Activated CD4-positive, CD25-positive, alpha-beta regulatory T cell (primary cell): ENCODE data around the gene SLC39A12.

Experiments used
- DNase-seq, 4 experiments: peaks; one replicate each; lab custom pipeline; 2025; lab: John Stamatoyannopoulos, UW

SLC39A12 gene

DNA sequence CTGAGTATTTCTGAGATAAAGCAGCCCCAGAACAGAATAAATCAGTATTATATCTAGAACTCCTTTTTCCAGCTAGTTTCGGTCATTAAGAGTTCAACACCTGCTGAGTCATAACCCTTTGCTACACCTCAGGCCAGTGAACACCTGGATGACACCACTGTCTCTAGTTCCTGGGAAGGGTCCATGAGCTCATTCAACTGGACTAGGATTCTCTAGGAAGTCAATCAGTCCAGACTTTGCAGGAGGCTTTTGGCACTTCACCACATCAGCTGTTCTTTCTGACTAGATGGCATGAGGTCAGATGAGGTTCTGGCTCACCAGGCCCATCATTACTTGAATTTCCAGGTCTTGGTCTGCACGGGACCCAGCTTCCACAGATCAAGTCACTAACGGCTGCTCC lies 11.7 kb downstream of the SLC39A12 start:
- no peak for DNase-seq

DNA sequence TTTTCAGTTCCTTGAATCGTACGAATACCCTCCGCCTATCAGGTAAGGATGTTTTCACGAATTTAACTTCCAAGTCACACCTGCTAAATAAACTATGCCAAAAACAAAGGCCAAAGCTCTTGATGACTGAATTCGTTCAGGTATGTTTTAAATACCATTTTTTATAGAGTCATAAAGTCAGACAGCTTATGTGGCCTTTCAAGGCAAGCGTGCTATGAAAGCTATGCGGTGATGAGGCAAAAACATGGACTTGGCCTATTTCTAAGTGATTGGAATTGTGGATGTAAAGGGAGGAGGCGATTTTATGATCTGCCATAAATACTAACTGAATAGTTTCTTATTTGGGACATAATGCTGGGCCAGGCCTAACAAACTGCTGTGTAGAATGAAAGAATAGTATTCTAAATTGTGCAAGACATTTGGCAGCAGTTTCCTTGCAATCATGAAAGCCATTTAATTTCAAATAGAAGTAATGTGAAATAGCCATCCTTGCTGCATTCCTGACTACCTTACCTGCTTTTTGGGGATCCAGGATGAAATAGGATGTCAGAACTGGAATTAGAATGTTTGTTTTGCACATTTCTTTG lies 14.0 kb downstream of the SLC39A12 start:
- no peak for DNase-seq

DNA sequence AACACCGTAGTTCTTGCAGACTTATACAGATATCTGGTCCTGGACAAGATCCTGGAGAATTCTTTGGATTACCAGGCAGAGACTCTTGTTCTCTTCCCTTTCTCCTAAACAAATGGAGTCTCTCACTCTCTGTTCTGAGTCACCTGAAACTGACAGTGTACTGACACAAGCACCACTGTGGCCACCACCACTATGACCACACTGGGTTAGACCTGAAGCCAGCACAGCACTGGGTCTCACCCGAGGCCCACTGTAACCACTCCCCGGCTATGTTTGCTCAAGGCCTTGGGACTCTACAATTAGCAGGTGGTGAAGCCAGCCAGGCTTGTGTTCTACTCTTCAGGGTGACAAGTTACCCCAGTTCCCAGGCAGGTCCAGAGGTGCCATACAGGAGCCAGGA lies 22.8 kb downstream of the SLC39A12 start:
- no peak for DNase-seq

DNA sequence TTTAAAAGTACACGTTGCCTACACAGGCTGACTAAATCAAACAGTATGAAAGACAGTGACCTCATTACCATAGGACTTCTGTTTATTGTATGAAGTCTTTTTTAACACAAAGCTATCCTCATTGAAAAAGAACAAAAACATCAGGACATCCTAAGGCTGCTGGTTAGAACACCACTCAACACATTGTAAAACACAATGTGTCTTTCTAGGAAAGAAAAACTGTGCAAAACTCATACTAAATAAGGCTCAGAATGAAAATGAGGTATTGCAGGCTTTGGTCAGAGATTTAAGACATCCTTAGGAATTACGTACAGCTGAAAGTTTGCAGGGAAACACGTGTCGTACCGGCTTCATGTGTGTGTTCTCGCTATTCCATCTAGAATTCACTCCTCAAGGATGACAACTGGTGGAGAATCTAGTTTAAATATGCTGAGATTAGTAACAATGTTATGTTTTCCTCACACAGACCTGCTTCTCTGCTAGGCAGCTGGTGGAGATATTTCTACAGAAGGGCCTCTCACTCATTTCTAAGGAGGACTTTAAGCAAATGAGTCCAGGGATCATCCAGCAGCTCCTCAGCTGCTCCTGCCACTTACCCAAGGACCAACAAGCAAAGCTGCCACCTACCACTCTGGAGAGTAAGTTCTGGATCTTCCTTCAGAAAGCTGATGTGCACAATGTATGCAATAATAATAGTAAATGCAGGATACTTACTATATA lies 29.3 kb downstream of the SLC39A12 start:
- no peak for DNase-seq

GRCh38 chr10:17981766-17982380 lies 30.2 kb downstream of the SLC39A12 start:
- DNase-seq, result no peak

DNA sequence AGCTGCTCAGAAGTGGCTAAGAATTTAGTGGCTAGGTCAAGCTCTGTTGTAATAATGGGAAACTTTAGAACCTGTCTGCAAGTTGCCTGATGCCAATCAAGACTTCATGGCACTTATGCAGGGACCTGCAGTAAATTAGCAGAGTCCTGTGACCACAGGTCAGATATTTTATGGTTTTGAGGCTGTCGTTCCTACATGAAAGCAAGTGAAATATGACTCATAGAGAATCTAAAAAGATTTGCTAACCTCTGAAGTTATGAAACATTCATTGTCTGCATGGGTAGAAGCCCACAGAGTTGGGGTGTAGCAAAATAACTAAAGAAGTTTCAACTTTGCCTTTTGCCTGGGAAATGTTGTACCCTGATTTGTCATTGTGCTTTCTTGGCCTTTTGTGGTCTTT lies 32.3 kb downstream of the SLC39A12 start:
- no peak for DNase-seq

GRCh38 chr10:17984563-17984962 lies 32.8 kb downstream of the SLC39A12 start:
- no peak for DNase-seq

- DNase-seq, result no peak
Measured at GRCh38 chr10:17989908-17990767, 38.4 kb downstream of the SLC39A12 start.

- no peak for DNase-seq
Measured at GRCh38 chr10:17992266-17992665, 40.5 kb downstream of the SLC39A12 start.

DNA sequence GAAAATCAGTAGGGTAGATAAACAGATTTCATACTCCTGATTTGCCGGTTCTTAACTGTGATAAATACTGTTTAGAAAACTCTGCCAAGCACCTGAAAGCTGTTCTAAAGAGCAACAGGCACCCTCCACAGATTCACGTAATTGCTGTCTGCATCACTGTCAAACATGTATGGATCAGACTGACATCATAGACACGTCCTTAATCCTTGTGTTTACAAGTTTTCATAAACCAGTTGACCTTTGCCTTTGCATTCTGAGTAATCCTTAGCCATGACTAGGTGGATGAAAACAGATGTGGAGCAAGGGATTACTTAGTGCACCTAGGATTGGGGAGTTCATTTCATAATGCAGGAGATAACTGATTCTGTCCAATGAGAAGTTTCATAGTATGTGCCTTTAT lies 41.6 kb downstream of the SLC39A12 start:
- DNase-seq, result no peak

- no peak for DNase-seq
Measured at GRCh38 chr10:18000601-18001000, 48.9 kb downstream of the SLC39A12 start.

DNA sequence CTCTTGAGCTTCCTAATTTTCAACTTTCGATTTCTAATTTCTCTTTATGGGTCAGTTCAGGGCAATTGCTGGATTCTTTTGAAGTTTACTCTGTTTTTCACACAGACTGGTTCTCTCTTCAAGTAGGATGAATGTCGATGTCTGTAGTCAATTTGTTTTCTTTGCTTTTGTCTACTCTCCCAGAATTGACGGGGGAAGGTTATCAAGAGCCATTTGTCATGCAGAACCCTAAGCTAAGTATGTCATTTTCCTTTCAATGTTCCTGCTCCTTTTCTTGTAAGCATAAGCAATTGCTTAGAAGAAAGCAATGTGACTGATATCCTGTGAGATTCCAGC lies 53.7 kb downstream of the SLC39A12 start:
- no peak for DNase-seq

- no peak for DNase-seq
Measured at GRCh38 chr10:18005781-18006456, 54.2 kb downstream of the SLC39A12 start.

GRCh38 chr10:18008986-18009385 lies 57.3 kb downstream of the SLC39A12 start:
- no peak for DNase-seq

DNA sequence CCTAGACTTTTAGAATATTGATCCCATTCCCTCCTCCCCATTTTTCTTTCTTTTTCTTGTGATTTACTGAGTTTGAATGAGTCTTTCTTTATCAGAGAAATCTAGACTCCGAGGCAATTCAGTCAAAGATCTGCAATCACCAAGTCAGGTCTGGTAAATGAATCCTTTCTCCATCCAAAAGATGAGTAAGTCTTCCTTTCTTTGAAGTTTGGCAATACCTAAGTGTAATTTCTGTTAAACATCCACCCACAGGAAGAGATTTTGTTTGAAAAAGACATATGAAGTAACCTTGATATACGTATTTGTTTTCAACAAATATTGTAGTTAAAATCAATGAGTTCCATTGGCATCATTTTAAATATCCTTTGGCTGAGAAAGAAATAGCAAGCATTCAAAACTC lies 58.3 kb downstream of the SLC39A12 start:
- no peak for DNase-seq

- DNase-seq, result no peak
Measured at GRCh38 chr10:18020523-18020922, 68.8 kb downstream of the SLC39A12 start.

DNA sequence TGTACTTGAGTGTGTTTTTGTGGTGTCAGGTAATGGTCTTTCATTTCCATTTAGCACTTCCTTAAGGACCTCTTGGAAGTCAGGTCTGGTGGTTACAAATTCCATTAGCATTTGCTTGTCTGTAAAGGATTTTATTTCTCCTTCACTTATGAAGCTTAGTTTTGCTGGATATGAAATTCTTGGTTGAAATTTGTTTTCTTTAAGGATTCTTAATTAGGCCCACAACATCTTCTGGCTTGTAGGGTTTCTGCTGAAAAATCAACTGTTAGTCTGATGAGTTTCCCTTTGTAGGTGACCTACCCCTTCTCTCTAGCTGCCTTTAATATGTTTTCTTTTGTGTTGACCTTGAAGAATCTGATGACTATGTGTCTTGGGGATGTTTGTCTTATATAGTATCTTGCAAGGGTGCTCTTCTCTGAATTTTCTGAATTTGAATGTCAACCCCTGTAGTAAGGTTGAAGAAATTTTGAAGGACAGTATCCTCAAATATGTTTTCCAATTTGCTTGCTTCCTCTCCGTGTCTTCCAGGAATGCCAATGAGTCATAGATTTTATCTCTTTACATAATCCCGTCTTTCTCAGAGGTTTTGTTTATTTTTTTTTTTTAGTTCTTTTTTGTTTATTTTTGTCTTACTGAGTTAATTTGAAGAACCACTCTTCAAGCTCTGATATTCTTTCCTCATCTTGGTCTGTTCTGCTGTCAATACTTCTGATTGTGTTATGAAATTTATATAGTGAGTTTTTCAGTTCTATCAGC lies 70.2 kb downstream of the SLC39A12 start:
- DNase-seq, result no peak

DNA sequence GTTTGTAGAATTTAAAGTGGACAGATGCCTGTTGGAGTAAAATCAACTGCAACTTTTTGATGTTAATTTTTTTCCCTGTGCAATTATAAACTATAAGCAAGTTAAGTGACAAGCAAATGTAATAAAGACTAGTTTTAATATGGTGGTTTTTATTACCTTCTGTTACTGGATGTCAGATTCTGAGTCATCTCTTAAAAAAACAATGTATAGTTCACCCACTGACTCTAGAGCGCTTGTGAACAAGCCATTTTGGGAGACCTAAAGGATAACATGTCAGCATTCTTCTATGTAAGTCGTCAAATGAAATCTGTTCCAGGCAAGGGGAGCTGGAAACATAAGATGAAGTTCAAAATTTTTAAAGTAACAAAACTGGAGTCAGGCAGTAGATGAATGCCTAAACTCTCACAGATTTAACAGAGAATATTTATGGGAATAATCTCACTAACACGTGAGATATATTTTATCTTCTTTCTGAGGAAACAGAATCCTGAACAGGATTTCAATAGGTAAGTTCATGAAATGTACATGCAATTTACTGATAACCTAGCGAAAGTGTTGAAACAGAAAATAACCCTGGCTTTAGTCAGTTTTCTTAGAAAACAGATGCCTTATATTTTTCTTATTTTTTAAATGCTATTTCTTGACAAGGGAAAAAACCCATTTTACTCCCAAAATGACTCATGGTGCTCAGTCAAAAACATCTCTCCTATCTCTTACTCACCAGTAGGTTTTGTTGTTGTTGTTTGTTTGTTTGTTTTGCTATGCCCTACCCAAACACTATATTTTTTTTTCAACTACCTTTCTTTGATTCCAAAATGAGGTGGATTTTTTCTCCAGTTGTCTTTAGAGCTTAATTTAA lies 91.7 kb downstream of the SLC39A12 start:
- no peak for DNase-seq

DNA sequence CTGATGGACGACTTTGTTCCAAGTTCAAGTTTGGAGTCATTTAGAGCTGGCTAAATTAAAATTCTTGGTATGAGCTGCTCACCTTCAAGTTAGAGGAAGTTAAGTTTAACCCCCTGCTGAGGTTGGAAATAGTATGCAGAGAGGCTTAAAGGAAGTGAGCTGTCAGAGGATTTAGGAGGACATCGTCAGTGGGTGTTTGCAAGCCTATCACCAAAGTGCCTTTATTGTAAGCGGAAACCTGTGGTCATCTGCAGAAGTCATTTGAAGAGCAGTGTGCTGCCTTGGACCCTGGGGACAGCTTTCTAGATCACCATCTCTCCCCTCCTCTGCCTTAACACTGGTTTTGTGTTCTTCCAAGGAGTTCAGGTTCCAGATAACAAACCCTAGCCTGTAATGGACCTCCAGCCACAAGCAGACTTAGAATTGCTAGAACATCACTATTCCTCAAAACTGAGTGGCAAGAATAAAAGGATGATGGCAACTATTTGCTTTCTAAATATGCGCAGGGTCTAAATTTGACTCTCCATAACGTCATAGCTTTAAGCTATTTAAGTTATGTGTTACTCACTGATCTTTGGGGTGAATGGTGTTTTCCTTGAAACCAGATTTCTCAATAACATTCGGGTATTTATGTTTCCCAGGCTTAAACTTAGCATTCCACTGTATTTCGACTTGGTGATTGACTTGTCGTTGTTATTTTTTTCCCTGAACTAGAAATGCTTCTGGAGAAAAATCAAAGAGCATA lies 93.4 kb downstream of the SLC39A12 start:
- DNase-seq, result no peak

DNA sequence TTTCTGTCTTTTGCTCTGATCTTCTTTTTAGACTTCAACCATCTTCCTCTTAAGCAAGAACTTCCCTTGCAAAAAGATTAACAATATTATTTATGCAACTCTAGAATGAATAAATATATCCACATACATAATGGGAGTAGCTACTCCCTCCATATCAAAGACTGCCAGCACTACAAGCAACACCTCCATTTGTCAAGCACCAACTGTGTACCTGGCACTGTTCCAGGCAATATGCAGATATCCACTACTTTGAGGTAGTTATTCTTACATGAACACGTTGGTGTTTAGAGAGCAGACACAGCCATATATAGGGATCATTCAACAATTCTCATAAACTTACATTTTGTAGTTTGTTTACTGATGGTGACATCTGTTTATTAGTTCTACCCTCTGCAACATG lies 104.9 kb downstream of the SLC39A12 start:
- DNase-seq, result no peak
